HG03460 (cell line): ENCODE measurements around the gene PIKFYVE.

Source experiments
- ATAC-seq: cut with Tn5 transposase; IDR thresholded peaks from one replicate; pipeline ENCODE4 v1.9.1; 2021; ENCODE audit not compliant: unreplicated experiment

The PIKFYVE gene

DNA sequence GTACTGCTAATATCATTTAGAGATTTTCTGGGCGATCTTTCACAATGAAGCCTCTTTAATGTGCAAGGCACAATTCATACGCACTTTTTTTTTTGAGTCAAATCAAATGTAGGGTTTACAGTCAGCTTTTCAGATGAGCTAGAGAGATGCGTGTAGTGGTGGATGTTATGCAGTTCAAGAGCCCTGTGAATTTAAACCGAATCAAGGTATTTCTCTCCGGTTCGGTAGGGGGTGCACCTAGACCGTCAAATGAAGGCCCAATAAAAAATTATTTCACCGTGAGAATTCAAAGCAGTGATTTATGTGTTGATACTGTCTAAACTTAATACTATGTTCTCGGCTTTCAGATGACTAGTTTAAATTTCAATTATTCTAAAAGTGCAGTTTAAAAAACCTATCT is 141.6 kb downstream of the PIKFYVE start:
- ATAC-seq: no peak
